K562 (cell line): ENCODE data around the gene ABHD5. TPM values are rescaled to one million over a fixed set of nuclear protein-coding genes. Genes with fewer than 3 reads are reported as not detected.

Experiments used
- CUX1 ChIP-seq: fragments of 200-800 bp; sonication (Bioruptor generic); IDR thresholded peaks from 2 replicates; pipeline ENCODE4 v1.6.1; 2016; ENCODE audit warnings: missing genetic modification characterization, missing compliant biosample characterization
- DACH1 ChIP-seq: fragments of 450-650 bp; IDR thresholded peaks from 2 replicates; pipeline ENCODE4 v1.6.1; 2018; ENCODE audit not compliant: partially characterized antibody
- DLX4 ChIP-seq: fragments of 250-450 bp; sonication (Bioruptor Pico); IDR thresholded peaks from 2 replicates; pipeline ENCODE4 v1.6.1; 2021; ENCODE audit warnings: mild to moderate bottlenecking
- ILF3 ChIP-seq: fragments of 450-650 bp; IDR thresholded peaks from 2 replicates; pipeline ENCODE4 v1.6.1; 2018; ENCODE audit warnings: antibody characterized with exemption, mild to moderate bottlenecking, moderate library complexity, borderline replicate concordance
- KLF10 ChIP-seq: fragments of 250-450 bp; sonication (Bioruptor Pico); IDR thresholded peaks from 2 replicates; pipeline ENCODE4 v1.6.1; 2021; ENCODE audit warnings: matching md5 sums
- NR4A1 ChIP-seq, 2 experiments: fragments of 250-450 bp in 1 of 2; fragments of 450-650 bp in 1 of 2; sonication (Bioruptor Pico) in 1 of 2; IDR thresholded peaks; 2 replicates each; pipeline versions ENCODE4 v1.4.0 to v1.6.1; 2016 to 2020; ENCODE audit warnings: mild to moderate bottlenecking in 2 of 2, missing compliant biosample characterization in 1 of 2, missing genetic modification characterization in 1 of 2, moderate library complexity in 1 of 2
- PPARD ChIP-seq: fragments of 250-450 bp; sonication (Bioruptor Pico); IDR thresholded peaks from 2 replicates; pipeline ENCODE4 v1.8.0; 2022; ENCODE audit warnings: inconsistent platforms, mild to moderate bottlenecking, moderate library complexity
- SOX6 ChIP-seq: fragments of 450-650 bp; IDR thresholded peaks from 2 replicates; pipeline ENCODE4 v1.6.1; 2014; ENCODE audit warnings: mild to moderate bottlenecking
- SPI1 ChIP-seq: IDR thresholded peaks from 2 replicates; pipeline ENCODE4 v1.6.1; 2011; ENCODE audit warnings: low read depth, low read length, control low read depth, borderline replicate concordance
- TCF3 ChIP-seq: sonication (generic); formaldehyde crosslinking; IDR thresholded peaks from 2 replicates; pipeline ENCODE4 v1.4.0; 2020; ENCODE audit warnings: mild to moderate bottlenecking, missing genetic modification reagents
- THAP12 ChIP-seq: fragments of 250-450 bp; sonication (Bioruptor Pico); IDR thresholded peaks from 2 replicates; pipeline ENCODE4 v1.9.0; 2021; ENCODE audit warnings: mild to moderate bottlenecking, inconsistent platforms
- UBTF ChIP-seq, 2 experiments: IDR thresholded peaks; 2 replicates each; pipeline ENCODE4 v1.6.1; 2012; ENCODE audit warnings: improper control_type of control experiment in 2 of 2, low read depth in 2 of 2, low read length in 2 of 2, borderline replicate concordance in 1 of 2
- ZBTB33 ChIP-seq: sonication (generic); formaldehyde crosslinking; IDR thresholded peaks from 2 replicates; pipeline ENCODE4 v1.8.1; 2023; ENCODE audit warnings: mild to moderate bottlenecking, missing genetic modification reagents
- polyA plus RNA-seq, 8 experiments: library from polyadenylated mRNA; depleted of rRNA in 4 of 8; stranded (reverse) in 5 of 8; unstranded in 3 of 8; fragments of >200 nt; fragmentation: Nextera tagmentation in 2 of 8; fragmentation: Illumina TruSeq in 1 of 8; extraction: Ambion mirVana in 2 of 8; extraction: Trizol in 1 of 8; gene quantifications; 2 replicates each; pipeline versions ENCODE4 v1.2.1 to v1.2.3, GENCODE V29; 2011 to 2014; ENCODE audit warnings: inconsistent platforms in 1 of 8, missing spikeins in 1 of 8
- total RNA-seq, 7 experiments: library from RNA; depleted of rRNA in 6 of 7; stranded (reverse); fragments of >200 nt in 6 of 7; fragmentation: Illumina TruSeq in 2 of 7; extraction: Trizol in 2 of 7; gene quantifications; 2 replicates each; pipeline versions ENCODE4 v1.2.1 to v1.2.3, GENCODE V29; 2011 to 2021; ENCODE audit warnings: low replicate concordance in 1 of 7

ABHD5 gene
- total and polyA plus RNA-seq, 9 of the 15 experiments (the other 6 are each of a cell fraction or from before 2014, with no cell fraction given) = 27.8 to 61.7 (median 39.9) TPM

GRCh38 chr3:43769885-43770425 is 79.2 kb downstream of the ABHD5 start (continued):
- TF ChIP-seq CUX1 (CRISPR knock-in tag) = no peak
- TF ChIP-seq TCF3 (CRISPR knock-in tag) = no peak; the same call in 1 of the 2 replicates
- TF ChIP-seq DLX4 (CRISPR knock-in tag) = no peak
- no peak for TF ChIP-seq UBTF (IDR thresholded peaks at IDR 0.05; ENCODE audit: borderline replicate concordance in 1 of 2, low read depth in 2 of 2, low read length in 2 of 2)
- no peak for TF ChIP-seq PPARD
- TF ChIP-seq THAP12 = no peak
- 0 out of 2 replicates have a peak, but pooled peaks have one; percentile 13 for TF ChIP-seq ZBTB33 (CRISPR knock-in tag)
- no peak for TF ChIP-seq ILF3
- TF ChIP-seq SOX6 = no peak
- no peak for TF ChIP-seq DACH1
- peak; percentile 20; the same call in 1 of the 2 replicates for TF ChIP-seq NR4A1 (CRISPR knock-in tag; IDR thresholded peaks at IDR 0.05)
- no peak for TF ChIP-seq NR4A1 (tag; IDR thresholded peaks at IDR 0.05)
- no peak for TF ChIP-seq SPI1
- TF ChIP-seq KLF10 (CRISPR knock-in tag) = no peak
